Colon (tissue), 2 donors: ENCODE measurements around the gene EXOSC6.
"Not testable (repeated sequence)": the region's sequence is repeated elsewhere in the genome, so short reads cannot be mapped to it uniquely, and the experiment has no call there.

Experiments
- FAIRE-seq: peaks from 2 replicates; lab custom pipeline; 2012; peaks lifted over from hg19 to GRCh38; lab: Jason Lieb, UNC
- donor health status: control.
- donor health status: control.

EXOSC6 gene

DNA sequence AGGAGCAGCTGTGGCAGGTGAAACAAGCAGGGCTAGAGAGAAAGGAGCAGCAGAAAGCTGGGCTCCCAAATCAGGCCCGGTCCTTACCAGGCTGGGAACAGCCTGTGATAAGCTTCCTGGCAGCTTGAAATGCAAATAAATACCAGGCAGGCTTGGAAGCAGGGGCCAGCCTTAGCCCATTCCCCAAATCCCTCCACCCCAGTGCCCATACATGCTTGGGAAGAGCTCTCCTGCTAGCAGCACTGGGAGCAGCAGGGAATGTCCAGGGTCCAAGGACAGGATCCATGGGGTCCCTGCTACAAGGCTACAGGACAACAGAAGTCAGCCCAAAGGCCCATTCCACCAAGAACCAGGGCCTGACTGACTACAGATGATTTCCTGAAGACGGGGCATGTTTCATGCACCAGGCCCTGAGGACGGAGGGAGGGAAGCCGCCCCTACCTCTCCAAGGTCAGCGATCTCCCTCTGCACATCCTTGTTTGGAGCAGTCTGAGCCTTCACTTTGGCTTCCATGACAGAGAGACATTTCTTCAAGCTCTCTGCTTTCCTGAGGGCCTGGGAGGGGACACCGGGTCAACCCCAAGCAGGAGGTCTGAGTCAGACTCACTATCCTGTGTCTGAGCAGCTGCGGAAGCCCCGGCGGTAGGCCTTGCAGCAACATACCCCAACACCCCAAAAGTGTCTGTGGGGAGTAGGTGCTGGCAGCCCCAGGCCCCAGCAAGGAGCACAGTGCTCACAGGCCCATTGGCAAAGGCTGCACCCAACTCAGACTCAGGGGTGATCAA is 2.6 kb upstream of the EXOSC6 start:
- no peak for FAIRE-seq

DNA sequence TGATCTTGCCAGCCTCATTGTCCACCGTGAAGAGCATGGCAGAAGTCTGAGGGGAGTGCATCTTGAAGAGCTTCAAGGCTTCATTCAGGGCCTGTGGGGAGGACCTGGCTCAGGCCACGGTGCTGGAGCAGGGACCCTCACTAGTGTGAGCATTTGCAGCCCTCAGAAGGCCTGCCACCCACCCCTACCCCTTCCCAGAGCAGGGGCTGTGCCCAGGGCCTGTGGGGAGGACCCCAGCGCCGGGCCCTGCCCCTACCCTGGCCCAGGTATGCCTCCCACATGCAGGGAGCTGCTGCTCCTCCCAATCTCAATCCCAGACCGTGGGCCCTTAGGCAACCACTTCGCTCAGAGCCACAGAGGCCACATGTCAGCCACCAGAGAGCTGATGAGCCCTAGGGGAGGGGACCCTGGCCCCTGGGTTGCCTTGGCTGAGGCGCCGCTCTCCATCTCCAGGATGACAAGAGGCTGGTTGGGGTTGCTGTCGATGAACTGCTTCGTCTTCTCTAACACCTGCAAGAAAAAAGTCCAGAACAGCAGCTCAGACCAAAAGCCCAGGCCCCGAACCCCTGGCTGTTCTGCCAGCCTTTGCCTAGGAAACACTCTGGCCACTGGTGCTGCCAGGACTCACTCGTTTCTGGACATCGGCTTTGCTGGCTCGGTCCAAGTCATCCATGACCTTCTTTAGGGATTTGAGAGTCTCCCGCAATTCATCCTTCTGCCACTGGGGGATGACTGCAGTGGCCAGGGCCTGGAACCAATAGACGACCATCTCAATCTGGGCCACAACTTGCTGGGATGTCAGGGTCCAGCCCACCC is 1.8 kb upstream of the EXOSC6 start:
- no peak for FAIRE-seq

DNA sequence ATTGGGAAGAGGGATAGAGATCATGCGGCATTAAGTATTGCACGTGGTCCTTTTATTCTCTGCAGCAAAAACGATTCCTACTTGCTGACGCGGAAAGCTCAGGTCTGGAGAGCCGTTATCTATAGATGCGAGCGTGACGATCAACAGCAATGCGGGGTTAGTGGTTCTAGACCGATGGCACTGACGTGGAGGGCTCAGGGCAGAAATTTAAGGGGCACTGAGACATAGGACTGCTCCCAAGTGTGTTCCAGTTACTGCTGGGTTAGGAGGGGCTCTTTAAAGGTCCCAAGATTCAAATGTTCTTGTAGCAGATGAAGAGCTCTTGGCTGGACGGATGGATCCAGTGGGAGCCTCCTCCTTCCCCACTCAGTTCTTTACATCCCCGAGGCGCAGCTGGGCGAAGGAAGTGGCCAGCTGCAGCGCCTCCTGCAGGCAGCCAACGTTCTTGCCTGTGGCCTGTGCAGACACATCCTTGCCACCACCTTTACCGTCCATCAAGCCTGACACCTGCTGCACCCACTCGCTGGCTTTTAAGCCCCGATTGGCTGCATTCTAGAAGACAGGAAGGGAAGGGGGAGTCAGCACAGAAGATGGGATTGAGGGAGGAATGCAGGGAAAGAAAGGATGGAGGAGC is 732 bp upstream of the EXOSC6 start:
- no peak for FAIRE-seq

DNA sequence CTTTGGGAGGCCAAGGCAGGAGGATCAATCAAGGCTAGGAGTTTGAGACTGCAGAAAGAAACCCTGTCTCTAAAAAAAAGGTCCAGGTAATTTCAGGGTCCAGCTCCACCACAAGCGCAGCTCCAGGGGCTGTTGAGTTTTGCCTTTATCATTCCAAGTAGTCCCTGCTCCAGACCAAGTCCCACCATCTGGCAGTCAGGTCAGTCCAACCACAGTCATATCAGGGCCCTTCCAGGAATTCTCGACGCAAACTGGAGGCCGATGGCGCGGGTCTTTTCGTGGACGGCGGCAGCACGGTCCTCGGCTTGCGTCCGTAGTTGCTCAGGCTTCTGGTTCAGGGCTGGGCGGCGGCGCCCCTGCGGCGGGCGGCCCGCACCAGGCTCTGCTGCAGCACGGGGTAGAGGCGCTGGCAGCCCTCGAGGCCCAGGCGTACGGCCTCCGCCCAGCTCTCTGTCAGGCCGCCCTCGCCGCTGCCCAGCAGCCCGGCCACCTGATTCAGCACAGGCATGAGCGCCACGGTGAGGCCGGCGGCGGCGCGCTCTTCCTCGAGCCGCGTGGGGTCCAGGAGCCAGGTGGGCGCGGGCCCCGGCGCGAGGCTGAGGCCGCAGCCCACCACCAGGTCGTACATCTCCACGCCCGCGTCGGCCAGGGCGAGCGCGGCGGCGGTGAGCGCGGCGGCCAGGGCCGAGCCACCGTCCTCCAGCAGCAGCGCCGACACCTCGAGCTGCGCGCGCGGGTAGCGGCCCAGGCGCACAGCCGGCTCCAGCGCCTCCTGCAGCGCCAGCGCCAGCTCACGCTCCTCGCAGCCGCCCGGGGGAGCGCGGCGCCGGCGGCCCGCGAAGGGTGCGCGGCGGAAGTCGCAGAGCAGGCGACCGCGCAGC is 752 bp downstream of the EXOSC6 start:
- no peak for FAIRE-seq

DNA sequence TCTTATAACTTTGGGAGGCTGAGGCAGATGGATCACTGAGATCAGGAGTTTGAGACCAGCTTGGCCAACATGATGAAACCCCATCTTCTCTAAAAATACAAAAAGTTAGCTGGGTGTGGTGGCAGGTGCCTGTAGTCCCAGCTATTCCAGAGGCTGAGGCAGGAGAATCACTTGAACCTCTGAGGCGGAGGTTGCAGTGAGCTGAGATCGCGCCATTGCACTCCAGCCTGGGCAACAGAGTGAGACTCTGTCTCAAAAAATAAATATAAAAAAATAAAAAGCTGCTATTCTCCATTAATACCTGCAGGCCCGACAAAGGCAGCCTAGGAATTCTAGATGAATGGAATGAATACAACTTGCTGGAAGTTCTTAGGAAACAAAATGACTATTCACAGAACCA is 2.0 kb downstream of the EXOSC6 start:
- FAIRE-seq: not testable (repeated sequence)

DNA sequence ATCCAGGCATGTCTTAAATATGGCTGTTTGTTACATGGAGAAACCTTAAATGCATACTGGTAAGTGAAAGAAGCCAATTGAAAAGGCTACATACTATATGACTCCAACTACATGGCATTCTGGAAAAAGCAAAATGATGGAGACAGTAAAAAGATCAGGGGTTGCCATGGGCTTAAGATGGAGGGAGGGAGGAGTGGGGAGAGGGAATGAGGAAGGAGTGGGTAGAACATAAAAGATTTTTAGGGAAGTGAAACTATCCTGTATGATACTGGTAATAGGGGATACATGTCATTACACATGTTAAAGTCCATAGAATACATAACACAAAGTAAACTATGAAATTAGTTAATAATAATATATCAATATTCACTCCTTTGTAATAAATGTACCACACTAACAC is 13.0 kb downstream of the EXOSC6 start:
- not testable (repeated sequence) for FAIRE-seq

DNA sequence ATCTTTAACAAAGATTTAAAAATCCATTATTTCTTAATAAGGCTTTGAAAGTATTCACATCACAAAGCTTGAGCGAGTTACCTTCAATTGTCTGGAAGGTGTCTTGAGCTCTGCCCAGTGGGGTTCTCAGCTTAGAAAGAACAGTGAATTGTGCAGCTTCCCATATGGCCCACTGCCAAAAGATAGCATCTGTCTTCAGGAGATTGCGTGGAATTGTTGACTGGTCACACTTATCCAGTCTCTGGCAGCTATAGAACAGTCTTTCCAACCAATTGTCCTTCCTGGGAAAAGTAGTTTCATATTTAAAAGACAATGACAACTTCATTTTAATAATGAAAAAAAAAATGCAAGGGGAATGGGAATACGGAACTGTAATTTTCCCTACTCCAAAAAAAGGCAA is 19.9 kb downstream of the EXOSC6 start:
- FAIRE-seq: not testable (repeated sequence)

DNA sequence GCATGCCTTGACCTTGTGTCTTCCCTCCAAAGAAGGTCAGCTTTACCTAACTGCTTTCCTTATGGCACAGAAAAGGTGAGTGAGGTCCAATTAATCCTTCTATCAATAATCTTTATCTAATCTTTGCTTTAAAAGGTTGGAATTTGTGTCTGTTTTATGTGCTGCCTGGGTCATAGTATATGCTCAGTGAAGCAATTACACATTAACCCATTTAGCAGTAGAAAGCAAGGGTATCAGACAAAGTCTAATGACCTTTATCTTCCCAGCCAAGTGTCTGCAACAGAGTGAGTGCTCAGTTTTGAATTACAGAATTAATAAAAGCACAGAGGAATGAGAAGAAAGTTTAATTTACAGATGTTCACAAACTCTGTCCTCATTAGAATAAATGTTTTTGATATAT is 25.7 kb downstream of the EXOSC6 start:
- not testable (repeated sequence) for FAIRE-seq

DNA sequence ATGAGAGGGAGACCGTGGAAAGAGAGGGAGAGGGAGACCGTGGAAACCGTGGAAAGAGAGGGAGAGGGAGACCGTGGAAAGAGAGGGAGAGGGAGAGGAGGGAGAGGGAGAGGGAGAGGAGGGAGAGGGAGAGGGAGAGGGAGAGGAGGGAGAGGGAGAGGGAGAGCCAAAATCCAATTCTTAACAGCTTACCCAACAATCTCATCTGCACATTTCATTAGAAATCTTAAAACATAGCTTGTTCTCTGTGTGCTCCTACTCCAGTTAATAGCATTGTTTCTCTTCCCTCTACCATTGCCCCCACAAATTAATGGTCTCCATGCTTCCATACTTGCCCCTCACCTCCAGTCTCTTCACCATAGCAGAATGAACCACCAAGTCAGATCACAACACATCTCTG is 26.3 kb downstream of the EXOSC6 start:
- FAIRE-seq: not testable (repeated sequence)

DNA sequence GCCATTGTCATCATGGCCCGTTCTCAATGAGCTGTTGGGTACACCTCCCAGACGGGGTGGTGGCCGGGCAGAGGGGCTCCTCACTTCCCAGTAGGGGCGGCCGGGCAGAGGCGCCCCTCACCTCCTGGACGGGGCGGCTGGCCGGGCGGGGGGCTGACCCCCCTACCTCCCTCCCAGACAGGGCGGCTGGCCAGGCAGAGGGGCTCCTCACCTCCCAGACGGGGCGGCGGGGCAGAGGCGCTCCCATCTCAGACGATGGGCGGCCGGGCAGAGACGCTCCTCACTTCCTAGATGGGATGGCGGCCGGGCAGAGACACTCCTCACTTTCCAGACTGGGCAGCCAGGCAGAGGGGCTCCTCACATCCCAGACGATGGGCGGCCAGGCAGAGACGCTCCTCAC is 27.1 kb downstream of the EXOSC6 start:
- FAIRE-seq: not testable (repeated sequence)

DNA sequence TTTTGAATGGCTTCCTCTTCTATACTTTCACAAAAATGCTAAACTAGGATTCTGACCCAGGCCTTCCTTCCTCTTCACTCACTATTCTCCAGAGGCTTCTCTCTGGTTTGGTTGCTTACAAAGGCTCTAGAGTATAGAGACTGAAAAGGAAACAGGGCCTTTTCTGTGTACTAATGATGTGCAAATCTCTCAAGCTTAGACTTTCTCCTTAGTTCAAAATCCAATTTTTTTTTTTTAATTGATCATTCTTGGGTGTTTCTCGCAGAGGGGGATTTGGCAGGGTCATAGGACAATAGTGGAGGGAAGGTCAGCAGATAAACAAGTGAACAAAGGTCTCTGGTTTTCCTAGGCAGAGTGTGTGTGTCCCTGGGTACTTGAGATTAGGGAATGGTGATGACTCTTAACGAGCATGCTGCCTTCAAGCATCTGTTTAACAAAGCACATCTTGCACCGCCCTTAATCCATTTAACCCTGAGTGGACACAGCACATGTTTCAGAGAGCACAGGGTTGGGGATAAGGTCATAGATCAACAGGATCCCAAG is 27.7 kb downstream of the EXOSC6 start:
- FAIRE-seq: not testable (repeated sequence)

DNA sequence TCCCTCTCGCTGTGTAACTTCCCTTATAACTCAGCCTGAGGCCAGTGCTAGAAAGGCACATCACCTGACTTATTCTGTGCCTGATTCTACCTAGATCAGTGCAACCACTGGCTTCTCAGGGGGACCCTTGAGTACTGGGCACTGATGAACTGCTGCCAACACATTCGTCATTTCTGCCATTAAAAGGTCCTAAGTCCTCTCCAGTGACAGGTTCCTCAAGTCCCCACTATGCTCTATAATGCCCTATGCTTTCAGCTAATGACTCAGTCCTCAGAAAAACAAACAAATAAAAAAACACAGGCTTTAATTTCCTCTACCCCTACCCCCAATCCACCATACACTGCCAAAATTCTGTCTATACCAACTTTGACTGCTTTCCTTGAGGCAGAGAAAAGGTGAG is 28.5 kb downstream of the EXOSC6 start:
- not testable (repeated sequence) for FAIRE-seq

DNA sequence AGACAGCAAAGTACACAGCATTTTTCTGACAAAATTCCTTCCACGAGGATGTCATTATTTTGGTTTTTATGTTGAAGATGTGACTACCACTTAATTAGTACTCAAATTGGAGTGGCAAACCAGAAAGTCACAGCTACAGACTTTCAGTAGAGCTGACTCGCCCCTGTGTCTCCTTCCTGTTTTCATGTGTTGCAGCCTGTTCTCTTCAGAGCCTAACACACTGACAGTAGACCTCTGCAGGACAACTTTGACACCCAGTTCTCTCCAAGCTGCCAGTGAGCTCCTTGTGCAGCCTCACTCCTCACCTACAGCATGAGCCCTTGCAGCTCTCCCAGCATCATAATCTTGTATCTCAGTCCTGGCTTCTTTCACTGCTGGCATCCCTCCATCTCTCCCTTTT is 29.2 kb downstream of the EXOSC6 start:
- not testable (repeated sequence) for FAIRE-seq

DNA sequence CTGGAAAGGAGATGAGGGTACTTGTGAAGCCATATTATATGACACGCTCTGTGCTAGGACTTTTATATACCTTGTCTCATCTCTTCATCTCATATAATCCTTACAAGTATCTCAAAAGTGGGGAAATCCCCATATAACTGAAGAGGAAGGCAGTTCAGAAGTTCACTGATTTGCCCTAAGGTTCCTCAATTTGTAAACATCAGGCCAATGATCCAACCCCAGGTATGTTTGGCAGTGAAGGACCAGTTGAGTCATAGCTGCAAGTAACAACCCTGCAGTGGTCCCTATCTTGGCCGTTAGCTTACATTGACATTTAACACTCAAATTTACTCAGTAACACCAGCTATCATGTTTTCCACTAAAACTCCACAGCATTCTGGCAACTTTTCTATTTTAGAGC is 33.2 kb downstream of the EXOSC6 start:
- not testable (repeated sequence) for FAIRE-seq

DNA sequence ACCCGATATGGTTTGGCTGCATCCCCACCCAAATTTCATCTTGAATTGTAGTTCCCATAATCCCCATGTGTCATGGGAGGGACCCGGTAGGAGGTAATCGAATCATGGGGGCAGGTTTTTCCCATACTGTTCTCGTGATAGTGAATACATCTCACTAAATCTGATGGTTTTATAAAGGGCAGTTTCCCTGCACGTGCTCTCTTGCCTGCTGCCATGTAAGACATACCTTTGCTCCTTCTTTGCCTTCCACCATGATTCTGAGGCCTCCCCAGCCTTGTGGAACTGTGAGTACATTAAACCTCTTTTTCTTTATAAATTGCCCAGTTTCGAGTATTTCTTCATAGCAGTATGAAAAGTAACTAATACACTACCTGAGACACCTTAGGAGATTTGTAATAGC is 45.4 kb downstream of the EXOSC6 start:
- not testable (repeated sequence) for FAIRE-seq

DNA sequence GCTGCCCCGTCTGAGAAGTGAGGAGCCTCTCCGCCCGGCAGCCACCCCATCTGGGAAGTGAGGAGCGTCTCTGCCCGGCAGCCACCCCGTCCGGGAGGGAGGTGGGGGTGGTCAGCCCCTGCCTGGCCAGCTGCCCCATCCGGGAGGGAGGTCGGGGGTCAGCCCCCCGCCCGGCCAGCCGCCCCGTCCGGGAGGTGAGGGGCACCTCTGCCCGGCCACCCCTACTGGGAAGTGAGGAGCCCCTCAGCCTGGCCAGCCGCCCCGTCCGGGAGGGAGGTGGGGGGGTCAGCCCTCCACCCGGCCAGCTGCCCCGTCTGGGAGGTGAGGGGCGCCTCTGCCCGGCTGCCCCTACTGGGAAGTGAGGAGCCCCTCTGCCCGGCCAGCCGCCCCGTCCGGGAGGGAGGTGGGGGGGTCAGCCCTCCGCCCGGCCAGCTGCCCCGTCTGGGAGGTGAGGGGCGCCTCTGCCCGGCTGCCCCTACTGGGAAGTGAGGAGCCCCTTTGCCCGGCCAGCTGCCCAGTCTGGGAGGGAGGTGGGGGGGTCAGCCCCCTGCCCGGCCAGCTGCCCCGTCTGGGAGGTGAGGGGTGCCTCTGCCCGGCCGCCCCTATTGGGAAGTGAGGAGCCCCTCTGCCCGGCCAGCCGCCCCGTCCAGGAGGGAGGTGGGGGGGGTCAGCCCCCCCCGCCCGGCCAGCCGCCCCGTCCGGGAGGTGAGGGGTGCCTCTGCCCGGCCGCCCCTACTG is 46.9 kb downstream of the EXOSC6 start:
- FAIRE-seq: not testable (repeated sequence)

DNA sequence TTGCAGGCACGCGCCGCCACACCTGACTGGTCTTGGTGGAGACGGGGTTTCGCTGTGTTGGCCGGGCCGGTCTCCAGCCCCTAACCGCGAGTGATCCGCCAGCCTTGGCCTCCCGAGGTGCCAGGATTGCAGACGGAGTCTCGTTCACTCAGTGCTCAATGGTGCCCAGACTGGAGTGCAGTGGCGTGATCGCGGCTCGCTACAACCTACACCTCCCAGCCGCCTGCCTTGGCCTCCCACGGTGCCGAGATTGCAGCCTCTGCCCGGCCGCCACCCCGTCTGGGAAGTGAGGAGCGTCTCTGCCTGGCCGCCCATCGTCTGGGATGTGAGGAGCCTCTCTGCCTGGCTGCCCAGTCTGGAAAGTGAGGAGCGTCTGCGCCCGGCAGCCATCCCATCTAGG is 47.7 kb downstream of the EXOSC6 start:
- not testable (repeated sequence) for FAIRE-seq

DNA sequence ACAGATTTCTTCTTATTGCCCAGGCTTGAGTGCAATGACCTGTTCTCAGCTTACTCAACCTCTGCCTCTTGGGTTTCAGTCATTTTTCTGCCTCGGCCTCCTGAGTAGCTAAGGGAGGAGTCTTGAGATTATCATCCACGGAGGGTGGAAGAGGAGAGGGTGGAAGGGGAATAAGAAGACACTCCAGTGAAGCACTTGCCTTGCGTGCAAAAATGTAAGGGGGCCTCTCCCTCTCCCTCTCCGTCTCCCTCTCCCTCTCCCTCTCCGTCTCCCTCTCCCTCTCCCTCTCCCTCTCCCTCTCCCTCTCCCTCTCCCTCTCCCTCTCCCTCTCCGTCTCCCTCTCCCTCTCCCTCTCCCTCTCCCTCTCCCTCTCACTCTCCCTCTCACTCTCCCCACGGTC is 48.2 kb downstream of the EXOSC6 start:
- not testable (repeated sequence) for FAIRE-seq

DNA sequence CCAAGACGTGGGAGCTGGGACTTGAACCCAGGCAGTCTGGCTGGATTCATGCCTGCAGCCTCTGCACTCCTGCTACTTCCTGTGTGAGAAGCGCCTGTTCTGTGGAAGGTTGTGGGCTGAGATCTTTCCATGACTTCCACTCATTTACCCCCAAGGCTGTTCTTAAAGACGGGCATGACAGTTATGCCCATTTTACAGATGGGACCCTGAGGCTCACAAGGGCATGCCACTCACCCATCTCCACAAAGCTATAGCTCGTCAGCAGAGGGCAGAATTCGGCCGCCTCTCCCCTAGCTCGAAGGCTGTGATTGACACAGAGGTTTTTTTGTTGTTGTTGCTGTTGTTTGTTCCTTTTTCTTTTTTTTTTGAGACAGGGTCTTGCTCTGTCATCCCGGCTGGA is 51.7 kb downstream of the EXOSC6 start:
- not testable (repeated sequence) for FAIRE-seq

DNA sequence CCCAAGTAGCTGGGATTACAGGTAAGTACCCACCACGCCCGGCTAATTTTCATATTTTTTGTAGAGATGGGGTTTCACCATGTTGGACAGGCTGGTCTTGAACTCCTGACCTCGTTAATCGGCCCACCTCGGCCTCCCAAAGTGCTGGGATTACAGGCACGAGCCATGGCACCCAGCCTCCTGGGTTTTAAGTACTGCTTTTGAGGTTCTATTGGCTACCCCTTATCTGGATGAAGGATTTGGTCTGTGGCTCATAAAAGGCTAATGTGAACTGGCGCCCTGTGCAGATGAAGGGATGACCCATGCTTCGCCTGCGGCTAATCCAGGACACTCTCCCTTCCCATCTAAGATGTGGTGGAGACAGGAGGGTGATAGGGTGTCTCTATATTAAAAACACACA is 52.6 kb downstream of the EXOSC6 start:
- not testable (repeated sequence) for FAIRE-seq

DNA sequence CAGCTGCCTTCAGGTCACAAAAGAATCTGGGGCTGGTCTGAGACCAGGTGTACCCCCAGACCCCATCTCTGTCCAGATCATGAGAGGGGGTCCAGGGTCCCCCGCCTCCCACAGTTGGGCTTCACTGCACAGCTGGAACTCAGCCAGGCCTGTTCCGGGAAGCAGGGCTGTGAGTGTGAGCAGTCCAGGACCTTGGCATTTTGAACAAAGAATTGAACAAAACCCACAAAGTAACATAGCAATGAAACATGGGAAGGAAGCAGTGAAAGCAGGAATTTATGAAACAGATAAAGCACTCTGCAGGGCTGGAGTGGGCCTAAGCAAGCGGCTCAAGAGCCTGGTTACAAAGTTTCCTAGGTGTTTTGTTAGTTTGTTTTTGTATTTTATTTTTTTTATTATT is 53.1 kb downstream of the EXOSC6 start:
- FAIRE-seq: not testable (repeated sequence)
